ES-I3 (cell line): ENCODE data around the gene APLP1.
"Not testable (repeated sequence)": the region's sequence is repeated elsewhere in the genome, so short reads cannot be mapped to it uniquely, and the experiment has no call there.

ENCODE experiments used
- H3K36me3 ChIP-seq: 2 replicates; pipeline ENCODE4 v1.6.1; 2013; ENCODE audit warnings: mild to moderate bottlenecking, low read length, control low read depth, moderate library complexity; ENCODE audit not compliant: insufficient read depth
- H3K4me1 ChIP-seq: 2 replicates; pipeline ENCODE4 v1.6.1; 2013; ENCODE audit warnings: mild to moderate bottlenecking, control low read depth, low read length; ENCODE audit not compliant: insufficient read depth
- H3K9ac ChIP-seq: 2 replicates; pipeline ENCODE4 v1.6.1; 2013; ENCODE audit warnings: low read depth, mild to moderate bottlenecking, low read length, moderate library complexity
- H3K9me3 ChIP-seq: 2 replicates; pipeline ENCODE4 v1.6.1; 2013; ENCODE audit warnings: mild to moderate bottlenecking, low read length, moderate library complexity; ENCODE audit not compliant: control insufficient read depth, insufficient read depth

Gene APLP1

GRCh38 chr19:35860818-35861639, 7.3 kb upstream of the APLP1 start:
- H3K9ac ChIP-seq = peak overlapping the region; percentile 55; the same call in 1 of the 2 replicates
- peaks cover 6% of the 10 kb centered on the region; the same call in 1 of the 2 replicates for H3K4me1 ChIP-seq
- no peaks in the 10 kb centered on the region for H3K9me3 ChIP-seq
- no peaks in the 10 kb centered on the region for H3K36me3 ChIP-seq

DNA sequence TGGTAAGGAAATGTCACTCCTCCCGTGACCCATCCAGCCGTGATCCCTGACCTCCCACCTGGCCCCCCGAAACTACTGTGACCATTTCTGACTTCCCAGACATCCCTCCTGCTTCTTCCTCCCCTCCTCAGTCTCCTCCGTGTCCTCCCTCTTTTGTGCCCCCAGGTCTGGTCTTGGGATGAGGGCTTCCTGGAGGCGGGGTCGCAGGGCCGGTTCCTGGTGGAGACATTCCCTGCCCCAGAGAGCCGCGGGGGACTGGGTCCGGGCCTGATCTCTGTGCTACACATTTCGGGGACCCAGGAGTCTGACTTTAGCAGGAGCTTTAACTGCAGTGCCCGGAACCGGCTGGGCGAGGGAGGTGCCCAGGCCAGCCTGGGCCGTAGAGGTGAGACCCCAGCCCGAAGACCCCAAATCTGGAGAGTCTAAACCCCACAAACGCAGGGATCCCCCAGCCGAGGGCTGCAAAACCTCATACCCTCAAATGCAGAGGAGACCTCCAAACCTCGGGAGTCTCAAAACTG, 6.7 kb upstream of the APLP1 start:
- Histone ChIP-seq H3K36me3 (no peaks in the 10 kb centered on the region), H3K9ac (peak overlapping the region; percentile 23; the same call in 1 of the 2 replicates), H3K4me1 (peaks cover 6% of the 10 kb centered on the region; the same call in 1 of the 2 replicates), H3K9me3 (no peaks in the 10 kb centered on the region)

DNA sequence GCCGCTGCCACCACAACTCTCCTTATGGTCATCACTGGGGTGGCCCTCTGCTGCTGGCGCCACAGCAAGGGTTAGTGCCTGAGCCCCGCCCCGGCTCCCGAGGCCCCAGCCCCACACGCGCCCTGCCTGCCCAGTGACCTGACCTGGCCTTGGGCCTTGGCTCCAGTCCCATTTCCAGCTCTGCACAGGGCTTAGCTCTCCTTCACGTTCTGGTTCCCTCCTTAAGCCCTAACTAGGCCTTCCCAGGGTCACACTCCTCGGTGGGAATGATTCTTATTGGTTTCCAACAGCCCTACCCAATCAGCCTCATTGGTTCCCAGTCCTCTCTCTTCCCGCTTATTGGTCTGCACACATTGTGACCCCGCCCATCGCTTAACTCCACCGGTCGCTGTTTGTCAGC, 5.8 kb upstream of the APLP1 start:
- Histone ChIP-seq H3K9ac (no peak overlapping the region), H3K36me3 (no peaks in the 10 kb centered on the region), H3K9me3 (no peaks in the 10 kb centered on the region), H3K4me1 (peaks cover 6% of the 10 kb centered on the region; the same call in 1 of the 2 replicates)

GRCh38 chr19:35863018-35863417, 5.4 kb upstream of the APLP1 start:
- no peaks in the 10 kb centered on the region for H3K36me3 ChIP-seq

GRCh38 chr19:35868823-35869326, 501 bp downstream of the APLP1 start:
- Histone ChIP-seq H3K9me3 (no peaks in the 10 kb centered on the region), H3K9ac (peak overlapping the region; percentile 54; the same call in 1 of the 2 replicates), H3K36me3 (no peaks in the 10 kb centered on the region), H3K4me1 (no peaks in the 10 kb centered on the region; the same call in 1 of the 2 replicates)

More at GRCh38 chr19:35863018-35863417, 5.4 kb upstream of the APLP1 start:
- Histone ChIP-seq H3K9me3 (no peaks in the 10 kb centered on the region), H3K4me1 (peaks cover 6% of the 10 kb centered on the region; the same call in 1 of the 2 replicates), H3K9ac (no peak overlapping the region)

- Histone ChIP-seq H3K4me1 (no peaks in the 10 kb centered on the region; the same call in 1 of the 2 replicates), H3K9me3 (no peaks in the 10 kb centered on the region), H3K36me3 (no peaks in the 10 kb centered on the region), H3K9ac (peak overlapping the region; percentile 54; the same call in 1 of the 2 replicates)
These were observed 1.2 kb downstream of the APLP1 start for GRCh38 chr19:35869327-35870123.

- not testable (repeated sequence) for H3K36me3 ChIP-seq, H3K4me1 ChIP-seq, H3K9me3 ChIP-seq
- H3K9ac ChIP-seq = peak overlapping the region; percentile 54; the same call in 1 of the 2 replicates
These were observed 1.9 kb downstream of the APLP1 start for GRCh38 chr19:35870124-35870736.

GRCh38 chr19:35870798-35871197, 2.4 kb downstream of the APLP1 start:
- Histone ChIP-seq H3K9me3 (no peaks in the 10 kb centered on the region), H3K9ac (peak overlapping the region; percentile 54; the same call in 1 of the 2 replicates), H3K4me1 (no peaks in the 10 kb centered on the region; the same call in 1 of the 2 replicates), H3K36me3 (no peaks in the 10 kb centered on the region)

DNA sequence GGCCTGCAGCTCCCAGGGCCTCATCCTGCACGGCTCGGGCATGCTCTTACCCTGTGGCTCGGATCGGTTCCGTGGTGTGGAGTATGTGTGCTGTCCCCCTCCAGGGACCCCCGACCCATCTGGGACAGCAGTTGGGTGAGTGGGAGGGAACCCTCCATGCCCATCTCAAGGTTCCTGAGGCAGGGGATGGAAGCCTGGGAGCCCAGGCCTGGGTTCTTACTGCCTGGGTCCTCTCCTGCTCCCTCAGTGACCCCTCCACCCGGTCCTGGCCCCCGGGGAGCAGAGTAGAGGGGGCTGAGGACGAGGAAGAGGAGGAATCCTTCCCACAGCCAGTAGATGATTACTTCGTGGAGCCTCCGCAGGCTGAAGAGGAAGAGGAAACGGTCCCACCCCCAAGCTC, 3.2 kb downstream of the APLP1 start:
- H3K4me1 ChIP-seq = no peaks in the 10 kb centered on the region; the same call in 1 of the 2 replicates
- H3K9me3 ChIP-seq = no peaks in the 10 kb centered on the region
- no peak overlapping the region for H3K9ac ChIP-seq
- no peaks in the 10 kb centered on the region for H3K36me3 ChIP-seq

- no peaks in the 10 kb centered on the region for H3K36me3 ChIP-seq
- no peak overlapping the region for H3K9ac ChIP-seq
- H3K4me1 ChIP-seq = no peaks in the 10 kb centered on the region; the same call in 1 of the 2 replicates
- H3K9me3 ChIP-seq = no peaks in the 10 kb centered on the region
These were observed 3.8 kb downstream of the APLP1 start for GRCh38 chr19:35872180-35872579.

DNA sequence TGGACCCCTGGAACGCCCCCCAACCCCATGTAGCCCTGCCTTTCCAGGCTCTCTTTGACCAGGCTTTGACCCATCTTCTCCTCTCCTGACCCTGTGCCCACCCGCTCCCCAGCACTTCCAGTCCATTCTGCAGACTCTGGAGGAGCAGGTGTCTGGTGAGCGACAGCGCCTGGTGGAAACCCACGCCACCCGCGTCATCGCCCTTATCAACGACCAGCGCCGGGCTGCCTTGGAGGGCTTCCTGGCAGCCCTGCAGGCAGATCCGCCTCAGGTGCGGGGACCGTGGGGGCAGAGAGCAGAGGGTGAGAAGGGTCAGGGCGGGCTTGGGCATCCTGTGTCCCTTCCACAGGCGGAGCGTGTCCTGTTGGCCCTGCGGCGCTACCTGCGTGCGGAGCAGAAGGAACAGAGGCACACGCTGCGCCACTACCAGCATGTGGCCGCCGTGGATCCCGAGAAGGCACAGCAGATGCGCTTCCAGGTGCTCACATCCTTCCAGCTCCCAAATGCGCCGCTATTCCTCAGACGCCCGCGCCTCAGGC, 6.1 kb downstream of the APLP1 start:
- H3K9ac ChIP-seq = no peak overlapping the region
- no peaks in the 10 kb centered on the region for H3K9me3 ChIP-seq
- H3K36me3 ChIP-seq = no peaks in the 10 kb centered on the region
- peaks cover 4% of the 10 kb centered on the region; the same call in 1 of the 2 replicates for H3K4me1 ChIP-seq

DNA sequence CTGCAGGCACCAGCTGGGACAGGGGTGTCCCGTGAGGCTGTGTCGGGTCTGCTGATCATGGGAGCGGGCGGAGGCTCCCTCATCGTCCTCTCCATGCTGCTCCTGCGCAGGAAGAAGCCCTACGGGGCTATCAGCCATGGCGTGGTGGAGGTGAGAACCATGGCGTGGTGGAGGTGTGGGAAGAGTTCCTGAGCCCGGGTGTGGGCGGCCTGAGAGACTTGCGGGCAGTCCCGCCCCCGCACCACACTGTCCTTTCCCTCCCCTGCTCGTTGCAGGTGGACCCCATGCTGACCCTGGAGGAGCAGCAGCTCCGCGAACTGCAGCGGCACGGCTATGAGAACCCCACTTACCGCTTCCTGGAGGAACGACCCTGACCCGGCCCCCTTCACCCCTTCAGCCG, 10.7 kb downstream of the APLP1 start:
- Histone ChIP-seq H3K9me3 (no peaks in the 10 kb centered on the region), H3K9ac (peak overlapping the region; percentile 20; the same call in 1 of the 2 replicates), H3K4me1 (0 out of 2 replicates have a peak, but pooled peaks cover 4% of the 10 kb centered on the region), H3K36me3 (no peaks in the 10 kb centered on the region)

DNA sequence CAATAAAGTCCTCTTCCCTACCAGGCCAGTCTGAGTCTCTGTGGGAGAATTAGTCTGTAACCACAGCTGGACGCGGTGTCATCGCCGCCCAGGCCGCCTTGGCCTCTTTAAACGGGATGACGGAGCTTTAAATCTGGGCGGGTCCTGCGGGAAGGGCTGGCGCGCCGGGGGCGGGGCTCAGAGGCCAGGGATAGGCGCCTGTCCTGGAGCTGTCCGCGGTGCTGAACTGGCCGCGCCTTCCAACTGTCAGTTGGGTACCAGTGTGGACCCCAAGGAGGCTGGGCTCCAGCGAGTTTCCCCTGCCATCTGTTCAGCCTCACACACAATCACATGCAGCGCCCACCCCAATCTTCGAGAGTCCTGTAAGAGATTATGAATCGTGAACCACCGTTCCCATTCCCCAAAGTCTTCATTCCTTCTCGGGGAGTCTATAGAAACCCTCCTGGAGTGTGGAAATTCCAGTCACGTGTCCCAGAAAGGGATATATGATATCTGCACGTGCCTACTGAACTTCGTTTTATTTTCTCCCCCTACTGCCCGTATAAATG, 11.5 kb downstream of the APLP1 start:
- 0 out of 2 replicates have a peak, but pooled peaks cover 4% of the 10 kb centered on the region for H3K4me1 ChIP-seq
- H3K9me3 ChIP-seq = no peaks in the 10 kb centered on the region
- H3K36me3 ChIP-seq = no peaks in the 10 kb centered on the region
- no peak overlapping the region for H3K9ac ChIP-seq
